ENCODE results near the gene CCL7.

GRCh38 chr17:34303606-34304005 is 33.6 kb downstream of the CCL7 start:
- TF ChIP-seq POLR2A (IDR thresholded peaks at IDR 0.05; ENCODE audit: low read depth, low read length) = no peak
- no peak for TF ChIP-seq POLR2AphosphoS5 (IDR thresholded peaks at IDR 0.05; ENCODE audit: low read depth, low read length)
- TF ChIP-seq SPI1 (IDR thresholded peaks at IDR 0.05; ENCODE audit: low read depth, low read length) = no peak
- TF ChIP-seq TAF1 (IDR thresholded peaks at IDR 0.05; ENCODE audit: low read depth, low read length) = no peak
- TF ChIP-seq POU2F2 (IDR thresholded peaks at IDR 0.05; ENCODE audit: low read depth, low read length) = no peak
- TF ChIP-seq PAX5 (IDR thresholded peaks at IDR 0.05; ENCODE audit: insufficient read depth, low read length, severe bottlenecking) = no peak

All from GM12891 (cell line).